ENCODE results near the gene GALNT18. TPM values are rescaled to one million over a fixed set of nuclear protein-coding genes. Genes with fewer than 3 reads are reported as not detected.

Gene GALNT18
- total RNA-seq, 1 experiment from 2014 or later: not detected

DNA sequence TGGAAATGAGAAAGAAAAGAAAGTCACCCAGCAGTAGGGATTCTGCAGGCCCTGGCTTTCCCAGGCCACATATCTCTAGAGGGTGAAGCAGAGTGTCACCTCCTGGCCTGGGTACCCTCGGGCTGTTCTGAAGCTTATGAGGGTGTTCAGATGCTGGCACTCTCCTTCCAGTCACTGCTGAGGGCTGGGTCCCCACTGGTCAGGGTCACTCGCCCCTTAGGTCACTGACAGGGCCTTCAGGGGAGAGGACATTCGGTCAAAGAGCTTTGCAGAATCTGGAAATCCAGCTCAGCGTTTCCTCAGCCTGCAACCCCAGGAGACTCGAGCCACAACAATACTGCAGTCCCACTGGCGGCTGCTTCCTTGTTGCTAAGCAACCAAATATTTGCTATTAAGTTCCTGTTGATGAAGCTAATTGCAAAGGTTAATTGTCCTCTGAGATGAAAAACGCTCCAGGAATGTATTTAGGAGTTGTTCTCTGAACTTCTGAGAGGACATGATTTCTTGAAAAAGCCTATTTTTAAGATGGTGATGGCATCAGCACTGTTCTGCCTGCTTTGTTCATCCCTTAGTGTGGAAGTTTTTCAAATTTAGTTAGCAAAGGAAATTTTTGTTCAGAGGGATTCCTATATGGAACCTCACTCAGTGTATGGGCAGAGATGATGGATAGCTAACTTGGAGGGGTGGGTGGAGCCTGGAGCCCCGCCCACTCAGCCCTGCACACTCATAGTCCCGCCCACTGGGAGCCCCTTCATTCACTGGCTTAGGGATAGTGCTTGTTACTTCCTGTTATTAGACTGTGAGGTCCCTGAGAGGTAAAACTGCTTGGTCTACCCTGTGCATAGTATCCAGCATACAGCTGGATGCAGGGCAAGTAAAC, 378.0 kb downstream of the GALNT18 start:
- intact Hi-C loops (cut with micrococcal nuclease; ENCODE audit: unreplicated experiment): no loop called here
- H3K9me3 ChIP-seq (ENCODE audit: insufficient read depth, low read depth): no peaks in the 10 kb centered on the region
- H3K9me2 ChIP-seq (ENCODE audit: insufficient read depth): no peaks in the 10 kb centered on the region
- no peak overlapping the region for H3K27ac ChIP-seq
- ChIA-PET CTCF (no interaction called here), POLR2A (ENCODE audit: unreplicated experiment) (no interaction called here)
- BruUV-seq (replicated peaks): no TSS peak
- H3K4me2 ChIP-seq: no peak overlapping the region
- no peak overlapping the region for H3K4me3 ChIP-seq
- no peak for DNase-seq
- no peaks in the 10 kb centered on the region for H3K27me3 ChIP-seq (ENCODE audit: insufficient read depth, low read depth)
- H3K36me3 ChIP-seq (ENCODE audit: low read depth): no peaks in the 10 kb centered on the region
- H2AFZ ChIP-seq: no peak overlapping the region
- no peak for TF ChIP-seq EZH2 (IDR thresholded peaks at IDR 0.05; ENCODE audit: low read depth)
- TF ChIP-seq, protein P1, sequence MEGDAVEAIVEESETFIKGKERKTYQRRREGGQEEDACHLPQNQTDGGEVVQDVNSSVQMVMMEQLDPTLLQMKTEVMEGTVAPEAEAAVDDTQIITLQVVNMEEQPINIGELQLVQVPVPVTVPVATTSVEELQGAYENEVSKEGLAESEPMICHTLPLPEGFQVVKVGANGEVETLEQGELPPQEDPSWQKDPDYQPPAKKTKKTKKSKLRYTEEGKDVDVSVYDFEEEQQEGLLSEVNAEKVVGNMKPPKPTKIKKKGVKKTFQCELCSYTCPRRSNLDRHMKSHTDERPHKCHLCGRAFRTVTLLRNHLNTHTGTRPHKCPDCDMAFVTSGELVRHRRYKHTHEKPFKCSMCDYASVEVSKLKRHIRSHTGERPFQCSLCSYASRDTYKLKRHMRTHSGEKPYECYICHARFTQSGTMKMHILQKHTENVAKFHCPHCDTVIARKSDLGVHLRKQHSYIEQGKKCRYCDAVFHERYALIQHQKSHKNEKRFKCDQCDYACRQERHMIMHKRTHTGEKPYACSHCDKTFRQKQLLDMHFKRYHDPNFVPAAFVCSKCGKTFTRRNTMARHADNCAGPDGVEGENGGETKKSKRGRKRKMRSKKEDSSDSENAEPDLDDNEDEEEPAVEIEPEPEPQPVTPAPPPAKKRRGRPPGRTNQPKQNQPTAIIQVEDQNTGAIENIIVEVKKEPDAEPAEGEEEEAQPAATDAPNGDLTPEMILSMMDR (conservative IDR thresholded peaks at IDR 0.05): no peak
- H4K20me1 ChIP-seq (ENCODE audit: insufficient read depth): no peaks in the 10 kb centered on the region
- no peaks in the 10 kb centered on the region for H3K79me2 ChIP-seq (ENCODE audit: low read depth)
- no peaks in the 10 kb centered on the region for H3K4me1 ChIP-seq (replicated peaks; ENCODE audit: insufficient read depth)
- H3F3A ChIP-seq (ENCODE audit: insufficient read depth, low read depth): no peaks in the 10 kb centered on the region

- H3K27ac ChIP-seq: no peak overlapping the region
- no peak for TF ChIP-seq EZH2 (IDR thresholded peaks at IDR 0.05; ENCODE audit: low read depth)
- TF ChIP-seq, protein P1 (conservative IDR thresholded peaks at IDR 0.05): no peak
- ChIA-PET CTCF (no interaction called here), POLR2A (ENCODE audit: unreplicated experiment) (no interaction called here)
- H3K4me3 ChIP-seq: no peak overlapping the region
- no TSS peak for BruUV-seq (replicated peaks)
- no peaks in the 10 kb centered on the region for H3K79me2 ChIP-seq (ENCODE audit: low read depth)
- intact Hi-C loops (cut with micrococcal nuclease; ENCODE audit: unreplicated experiment): no loop called here
- H2AFZ ChIP-seq: no peak overlapping the region
- H3K4me1 ChIP-seq (replicated peaks; ENCODE audit: insufficient read depth): no peaks in the 10 kb centered on the region
- H3K9me3 ChIP-seq (ENCODE audit: insufficient read depth, low read depth): no peaks in the 10 kb centered on the region
- no peaks in the 10 kb centered on the region for H3K9me2 ChIP-seq (ENCODE audit: insufficient read depth)
- no peak overlapping the region for H3K4me2 ChIP-seq
- H3F3A ChIP-seq (ENCODE audit: insufficient read depth, low read depth): no peaks in the 10 kb centered on the region
- H4K20me1 ChIP-seq (ENCODE audit: insufficient read depth): no peaks in the 10 kb centered on the region
- no peaks in the 10 kb centered on the region for H3K27me3 ChIP-seq (ENCODE audit: insufficient read depth, low read depth)
- no peaks in the 10 kb centered on the region for H3K36me3 ChIP-seq (ENCODE audit: low read depth)
- DNase-seq: no peak
Observed at GRCh38 chr11:11243209-11243589, 378.6 kb downstream of the GALNT18 start.

- Histone ChIP-seq H3K27me3 (ENCODE audit: insufficient read depth, low read depth) (no peaks in the 10 kb centered on the region), H3K27ac (no peak overlapping the region), H3K9me2 (ENCODE audit: insufficient read depth) (no peaks in the 10 kb centered on the region), H3K36me3 (ENCODE audit: low read depth) (no peaks in the 10 kb centered on the region), H3K4me3 (no peak overlapping the region), H3K4me2 (no peak overlapping the region), H3F3A (ENCODE audit: insufficient read depth, low read depth) (no peaks in the 10 kb centered on the region), H2AFZ (no peak overlapping the region), H3K79me2 (ENCODE audit: low read depth) (no peaks in the 10 kb centered on the region), H3K4me1 (replicated peaks; ENCODE audit: insufficient read depth) (no peaks in the 10 kb centered on the region), H4K20me1 (ENCODE audit: insufficient read depth) (no peaks in the 10 kb centered on the region), H3K9me3 (ENCODE audit: insufficient read depth, low read depth) (no peaks in the 10 kb centered on the region)
- DNase-seq: no peak
- no TSS peak for BruUV-seq (replicated peaks)
- POLR2A ChIA-PET (ENCODE audit: unreplicated experiment): no interaction called here
- intact Hi-C loops (cut with micrococcal nuclease; ENCODE audit: unreplicated experiment): no loop called here
- no peak for TF ChIP-seq EZH2 (IDR thresholded peaks at IDR 0.05; ENCODE audit: low read depth)
- TF ChIP-seq, protein P1 (conservative IDR thresholded peaks at IDR 0.05): no peak
- CTCF ChIA-PET: no interaction called here
Observed at GRCh38 chr11:11241284-11241683, 380.5 kb downstream of the GALNT18 start.
